Measurements from ENCODE around the gene ABCG1.
"Not testable (repeated sequence)": the region's sequence is repeated elsewhere in the genome, so short reads cannot be mapped to it uniquely, and the experiment has no call there.

The ABCG1 gene

DNA sequence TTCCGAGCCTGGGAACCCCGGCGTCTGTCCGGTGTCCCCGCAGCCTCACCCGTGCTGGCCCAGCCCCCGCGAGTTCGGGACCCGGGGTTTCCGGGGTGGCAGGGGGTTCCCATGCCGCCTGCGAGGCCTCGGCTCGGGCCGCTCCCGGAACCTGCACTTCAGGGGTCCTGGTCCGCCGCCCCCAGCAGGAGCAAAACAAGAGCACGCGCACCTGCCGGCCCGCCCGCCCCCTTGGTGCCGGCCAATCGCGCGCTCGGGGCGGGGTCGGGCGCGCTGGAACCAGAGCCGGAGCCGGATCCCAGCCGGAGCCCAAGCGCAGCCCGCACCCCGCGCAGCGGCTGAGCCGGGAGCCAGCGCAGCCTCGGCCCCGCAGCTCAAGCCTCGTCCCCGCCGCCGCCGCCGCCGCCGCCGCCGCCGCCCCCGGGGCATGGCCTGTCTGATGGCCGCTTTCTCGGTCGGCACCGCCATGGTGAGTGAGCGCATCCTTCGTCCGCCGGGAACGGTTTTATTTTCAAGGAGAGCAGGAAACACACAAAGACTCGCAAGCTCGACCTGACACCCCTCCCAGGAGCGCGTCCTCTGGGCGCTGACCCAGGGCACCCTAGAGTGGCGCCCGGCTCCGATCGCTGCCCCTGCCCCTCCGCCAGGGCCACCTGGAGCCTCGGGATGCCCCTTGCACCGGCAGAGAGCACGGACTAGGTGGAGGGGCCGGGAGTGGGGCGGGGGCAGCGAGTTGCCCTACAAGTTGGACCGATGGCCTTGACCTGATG lies at the start of gene ABCG1:
TSS of gene ABCG1 (plus strand) at position 305 of the 770 bp plus-strand sequence. CDS start at position 428, 123 bp downstream.
- DNase-seq: peak; percentile 84

GRCh38 chr21:42169758-42170157 lies 49.2 kb upstream of the ABCG1 start:
- no peak for DNase-seq

DNA sequence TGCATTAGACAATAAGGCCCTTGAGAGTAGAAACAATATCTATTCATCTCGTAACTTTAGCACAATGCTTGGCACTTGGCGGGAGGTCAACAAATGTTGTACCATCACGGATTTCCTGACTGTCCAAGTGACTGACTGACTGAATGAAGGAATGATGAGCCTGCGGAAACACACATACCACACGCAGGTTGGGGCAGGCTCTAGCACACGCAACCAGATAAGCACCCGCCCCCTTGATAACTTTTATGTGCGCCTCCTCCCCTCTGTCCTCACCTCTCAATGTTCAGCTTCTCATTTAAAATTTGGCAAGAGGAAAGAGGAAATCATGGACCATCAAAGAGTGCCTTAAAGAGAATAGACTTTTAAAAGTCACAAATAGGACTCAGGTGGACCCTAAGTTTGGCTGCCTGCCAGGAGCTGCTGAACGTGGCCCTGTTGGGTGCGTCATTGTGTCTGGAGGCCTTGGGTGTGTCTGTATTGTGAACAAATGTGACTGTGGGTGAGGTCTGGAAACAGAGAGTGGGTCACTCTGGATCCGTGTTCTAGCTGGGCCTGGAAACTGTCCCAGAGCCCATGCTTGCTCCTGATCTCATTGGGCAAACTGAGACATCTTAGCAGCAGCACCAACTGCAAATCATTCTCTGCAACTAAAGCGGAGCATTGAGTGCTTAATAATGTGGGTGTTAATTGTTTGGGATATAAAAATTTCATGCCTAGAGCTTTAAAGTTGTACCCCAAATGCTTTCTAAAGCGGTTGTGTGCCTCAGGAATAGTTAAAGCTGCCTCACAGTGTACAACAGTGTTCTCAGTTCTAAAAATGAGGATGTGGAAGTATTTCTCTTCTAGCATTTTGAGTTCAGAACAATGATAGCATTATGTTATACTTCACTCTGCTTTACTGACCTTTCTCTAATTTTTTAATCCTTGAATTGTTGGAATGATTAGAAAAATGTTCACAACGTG lies 47.6 kb upstream of the ABCG1 start:
- no peak for DNase-seq

DNA sequence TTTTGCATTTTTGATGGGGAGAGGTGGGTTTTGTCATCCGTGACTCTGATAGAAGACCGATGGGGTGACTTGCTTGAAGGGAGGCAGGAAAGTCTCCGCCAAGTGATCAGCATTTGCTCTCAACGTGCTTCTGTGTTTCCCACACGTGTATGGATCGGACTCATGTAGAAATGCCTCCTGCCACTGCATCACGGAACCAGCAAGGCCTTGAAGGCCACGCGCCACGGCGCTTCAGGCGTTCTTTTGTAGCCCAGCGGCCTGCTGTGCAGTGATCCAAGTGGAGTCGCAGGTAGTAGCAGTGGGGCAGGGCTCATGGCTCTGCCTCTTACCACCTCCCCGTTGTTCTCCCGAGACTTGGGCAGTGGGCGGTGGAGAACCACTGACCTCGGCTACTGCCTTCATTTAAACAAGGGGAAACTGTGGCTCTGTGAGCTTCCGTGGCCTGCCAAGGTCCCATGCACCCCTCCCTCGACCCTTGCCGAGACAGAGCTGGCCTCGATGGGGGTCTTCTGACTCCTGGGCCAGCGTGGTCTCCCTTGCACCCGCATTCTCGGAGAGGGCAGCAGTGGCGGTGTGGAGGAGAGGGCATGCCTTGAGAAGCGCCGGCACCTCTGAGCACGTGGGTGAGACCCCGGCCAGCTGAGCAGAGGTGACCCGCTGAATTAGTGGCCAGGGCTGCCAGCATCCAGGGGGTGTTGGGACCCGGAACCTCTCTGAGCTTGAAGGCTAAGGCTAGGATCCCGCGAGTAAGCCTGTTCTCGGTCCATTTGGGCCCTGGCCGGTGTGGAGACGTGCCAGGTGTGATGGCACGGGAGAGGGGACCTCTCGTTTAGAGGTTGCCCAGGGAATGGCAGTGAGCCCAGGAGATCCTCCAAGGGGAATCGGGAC lies 46.1 kb upstream of the ABCG1 start:
- DNase-seq: no peak

DNA sequence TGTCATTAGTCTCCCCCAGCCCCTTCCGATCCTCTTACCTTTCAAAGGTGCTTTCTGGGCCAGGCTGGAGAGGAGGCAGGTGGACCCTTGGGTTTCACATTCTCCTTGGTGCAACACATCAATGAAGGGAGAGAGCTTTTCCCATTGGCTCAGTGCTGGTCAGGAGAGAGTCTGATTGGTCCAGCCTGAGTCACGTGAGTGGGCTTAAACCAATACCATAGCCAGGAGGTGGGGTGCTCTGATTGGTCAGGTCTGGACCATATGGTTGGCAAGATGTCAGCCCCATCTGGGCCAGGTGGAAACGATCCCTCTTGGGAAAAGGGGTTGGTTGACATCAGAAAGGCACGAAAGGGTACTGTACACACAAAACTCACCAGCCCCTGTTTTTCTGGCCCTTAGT lies 44.8 kb upstream of the ABCG1 start:
- no peak for DNase-seq

DNA sequence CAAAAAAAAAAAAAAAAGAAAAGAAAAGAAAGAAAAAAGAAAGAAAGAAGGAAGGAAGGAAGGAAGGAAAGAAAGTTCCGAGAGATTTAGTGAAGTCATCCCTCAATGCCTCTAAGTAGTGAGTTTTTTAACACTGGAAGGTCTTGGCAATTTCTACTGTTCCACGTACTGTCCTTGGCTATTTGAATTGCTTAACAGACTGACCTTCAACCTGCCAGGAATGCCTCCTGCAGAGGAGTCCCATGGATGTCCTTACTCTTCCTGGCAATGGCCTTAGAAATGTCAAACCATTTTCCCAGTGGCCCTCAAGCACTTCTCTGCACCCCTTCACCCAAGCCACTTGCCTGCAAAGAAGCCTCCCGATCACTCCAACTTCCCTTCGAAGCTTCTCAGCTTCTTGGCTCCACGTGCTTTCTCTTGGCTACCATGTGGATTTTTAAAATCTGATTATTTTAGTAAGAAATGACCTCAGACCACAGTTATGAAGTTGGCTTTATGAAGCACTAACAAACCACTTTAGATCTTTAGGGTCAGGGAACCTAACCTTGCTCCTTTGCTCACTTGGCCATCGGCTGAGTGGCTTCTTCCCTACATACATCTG lies 43.7 kb upstream of the ABCG1 start:
- no peak for DNase-seq

DNA sequence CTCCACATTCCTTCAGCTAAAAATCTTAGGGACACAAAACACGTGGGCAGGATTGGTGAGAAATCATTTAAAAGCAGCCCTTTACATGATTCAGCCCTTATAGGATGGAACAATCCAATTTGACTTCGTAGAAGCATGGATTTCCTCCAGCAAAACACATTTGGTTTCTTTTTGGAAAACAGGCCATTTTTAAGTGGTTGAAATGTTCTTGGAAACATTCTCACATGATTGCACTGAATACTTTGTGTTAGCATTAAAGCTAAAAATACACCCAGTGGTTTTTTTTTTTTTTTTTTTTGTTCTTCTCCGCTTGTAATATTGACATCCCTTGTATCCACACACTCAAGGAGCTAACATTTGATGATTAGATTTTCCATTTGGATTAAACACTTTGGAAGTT lies 42.1 kb upstream of the ABCG1 start:
- DNase-seq: no peak

GRCh38 chr21:42179316-42179715 lies 39.6 kb upstream of the ABCG1 start:
- DNase-seq: no peak

DNA sequence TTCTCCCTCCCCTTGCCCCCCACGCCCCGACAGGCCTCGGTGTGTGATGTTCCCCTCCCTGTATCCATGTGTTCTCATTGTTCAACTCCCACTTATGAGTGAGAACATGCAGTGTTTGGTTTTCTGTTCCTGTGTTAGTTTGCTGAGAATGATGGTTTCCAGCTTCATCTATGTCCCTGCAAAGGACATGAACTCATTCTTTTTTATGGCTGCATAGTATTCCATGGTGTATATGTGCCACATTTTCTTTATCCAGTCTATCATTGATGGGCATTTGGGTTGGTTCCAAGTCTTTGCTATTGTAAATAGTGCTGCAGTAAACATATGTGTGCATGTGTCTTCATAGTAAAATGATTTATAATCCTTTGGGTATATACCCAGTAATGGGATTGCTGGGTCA lies 38.9 kb upstream of the ABCG1 start:
- not testable (repeated sequence) for DNase-seq

DNA sequence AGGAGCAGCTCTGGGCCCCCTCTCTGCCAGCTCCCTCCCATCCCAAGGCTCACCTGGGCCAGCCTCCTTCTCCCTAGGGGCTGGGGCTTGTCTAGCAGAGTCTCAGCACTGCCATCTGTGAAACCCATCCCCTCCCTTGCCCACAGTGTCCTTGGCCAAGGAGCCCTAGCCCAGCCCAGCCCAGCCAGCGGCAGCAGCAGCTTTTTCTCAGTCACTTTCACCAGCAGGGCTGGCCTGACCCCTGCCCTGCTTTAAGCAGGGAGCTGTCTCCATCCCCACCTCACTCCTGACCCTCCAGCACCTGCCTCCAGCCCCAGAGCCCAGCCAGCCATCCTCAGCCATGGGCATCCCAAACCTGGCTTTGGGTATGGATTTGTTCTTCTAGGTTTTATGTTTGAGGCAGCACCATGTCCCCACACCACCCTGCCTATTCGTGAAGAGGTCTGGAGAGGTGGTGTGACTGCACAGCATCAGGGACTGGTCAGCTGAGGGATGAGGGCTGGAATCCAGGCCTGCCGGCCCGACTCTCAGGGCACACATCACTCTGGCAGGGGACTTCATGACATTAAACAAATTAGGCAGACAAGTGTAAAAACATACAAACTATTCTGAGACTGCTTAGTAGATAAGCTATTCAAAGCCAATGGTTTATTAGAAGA lies 36.1 kb upstream of the ABCG1 start:
- no peak for DNase-seq

DNA sequence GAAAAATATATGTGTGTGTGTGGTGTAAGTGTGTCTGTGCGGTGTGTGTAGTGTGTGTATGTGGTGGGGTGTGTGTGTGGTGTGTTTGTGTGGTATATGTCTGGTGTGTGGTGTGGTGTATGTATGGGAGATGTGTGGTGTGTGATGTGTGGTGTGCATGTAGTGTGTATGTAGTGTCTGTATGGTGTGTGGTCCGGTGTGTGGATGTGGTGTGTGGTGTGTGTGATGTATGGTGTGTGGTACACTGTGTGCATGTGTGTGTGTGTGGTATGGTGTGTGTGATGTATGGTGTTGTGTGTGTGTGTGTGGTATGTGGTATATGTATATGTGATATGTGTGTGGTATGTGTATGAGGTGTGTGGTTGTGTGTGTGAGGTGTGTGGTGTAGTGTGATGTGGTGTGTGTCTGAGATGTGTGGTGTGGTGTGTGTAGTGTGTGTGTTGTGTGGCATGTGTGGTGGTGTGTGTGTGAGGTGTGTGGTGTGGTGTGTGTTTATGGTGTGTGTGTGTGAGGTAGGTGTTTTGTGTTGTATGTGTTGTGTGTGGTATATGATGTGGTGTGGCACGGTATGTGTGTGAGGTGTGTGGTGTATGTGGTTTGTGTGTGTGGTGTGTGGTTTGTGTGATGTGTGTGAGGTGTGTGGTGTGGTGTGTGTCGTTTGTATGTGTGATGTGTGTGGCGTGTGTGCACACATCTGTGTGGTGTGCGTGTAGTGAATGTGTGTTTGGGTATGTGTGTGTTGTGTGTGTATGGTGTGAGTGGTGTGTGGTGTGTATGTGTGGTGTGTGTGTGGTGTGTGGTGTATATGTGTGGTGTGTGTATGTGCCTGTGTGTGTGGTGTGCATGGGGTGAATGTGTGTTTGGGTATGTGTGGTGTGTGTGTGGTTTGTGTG lies 35.3 kb upstream of the ABCG1 start:
- DNase-seq: no peak

DNA sequence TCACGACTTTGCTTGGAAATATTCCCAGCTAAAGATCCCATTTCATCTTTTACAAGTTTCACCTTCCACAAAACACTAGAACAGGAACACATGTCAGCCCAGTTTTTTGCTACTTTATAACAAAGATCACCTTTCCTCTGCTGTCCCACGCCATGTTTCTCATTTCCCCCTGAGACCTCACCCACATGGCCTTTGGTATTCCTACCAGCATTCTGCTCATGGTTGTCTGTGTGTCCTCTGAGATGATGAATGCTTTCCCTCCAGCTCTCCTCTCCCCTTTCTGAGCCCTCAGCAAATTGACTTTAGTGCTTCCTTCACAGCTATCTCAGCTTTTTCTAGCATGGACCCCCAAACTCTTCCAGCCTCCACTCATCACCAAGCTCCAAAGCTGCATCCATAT lies 32.3 kb upstream of the ABCG1 start:
- no peak for DNase-seq

GRCh38 chr21:42187976-42188653 lies 30.8 kb upstream of the ABCG1 start:
- DNase-seq: no peak

DNA sequence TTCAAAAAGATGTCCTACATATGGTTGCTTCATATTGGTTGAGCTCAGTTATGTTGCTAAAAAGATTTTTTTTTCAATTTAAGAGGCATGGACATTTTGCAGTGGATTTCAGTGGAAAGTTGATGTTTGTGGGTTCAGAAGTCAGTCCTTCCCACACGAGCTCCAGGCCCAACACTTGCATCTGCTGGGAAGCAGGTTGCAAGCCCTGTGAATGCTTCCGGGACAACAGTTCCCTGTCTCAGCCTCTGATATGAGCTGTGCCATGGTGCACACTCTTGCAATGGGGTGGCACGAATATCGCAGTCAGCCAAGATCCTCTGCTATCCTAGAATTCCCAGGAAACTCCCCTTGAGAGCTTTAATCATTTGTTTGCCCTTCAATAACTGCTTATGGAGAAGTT lies 30.3 kb upstream of the ABCG1 start:
- no peak for DNase-seq

GRCh38 chr21:42189431-42189830 lies 29.5 kb upstream of the ABCG1 start:
- no peak for DNase-seq

DNA sequence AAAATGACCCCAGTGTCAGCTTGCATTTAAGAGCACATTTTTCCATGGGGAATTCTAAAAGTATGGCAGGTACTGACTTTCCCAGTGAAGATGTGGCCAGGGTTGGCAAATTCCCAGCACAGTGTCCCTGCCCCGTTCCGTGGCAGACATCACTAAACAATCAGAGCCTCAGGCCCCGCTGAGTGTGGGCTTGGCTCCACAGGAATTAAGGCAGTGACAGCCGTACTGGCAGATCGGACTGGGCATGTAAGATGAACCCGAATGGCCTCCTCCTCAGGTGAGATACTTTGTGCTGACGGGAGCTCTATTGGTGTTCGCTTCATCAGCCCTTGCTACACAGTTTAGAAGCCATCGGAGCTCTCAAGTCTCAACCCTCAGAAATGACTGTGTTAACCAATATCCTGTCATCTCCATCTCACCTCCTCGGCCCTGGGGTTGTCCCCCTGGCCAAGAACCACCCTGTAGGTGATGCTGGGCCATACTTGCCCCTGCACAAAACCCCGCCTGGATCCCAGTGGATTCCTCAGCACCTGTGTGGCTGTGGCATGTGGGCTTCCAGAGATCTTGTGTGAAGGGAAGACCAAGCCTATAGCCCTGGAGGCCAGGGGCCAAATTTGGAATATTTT lies 29.0 kb upstream of the ABCG1 start:
- no peak for DNase-seq

DNA sequence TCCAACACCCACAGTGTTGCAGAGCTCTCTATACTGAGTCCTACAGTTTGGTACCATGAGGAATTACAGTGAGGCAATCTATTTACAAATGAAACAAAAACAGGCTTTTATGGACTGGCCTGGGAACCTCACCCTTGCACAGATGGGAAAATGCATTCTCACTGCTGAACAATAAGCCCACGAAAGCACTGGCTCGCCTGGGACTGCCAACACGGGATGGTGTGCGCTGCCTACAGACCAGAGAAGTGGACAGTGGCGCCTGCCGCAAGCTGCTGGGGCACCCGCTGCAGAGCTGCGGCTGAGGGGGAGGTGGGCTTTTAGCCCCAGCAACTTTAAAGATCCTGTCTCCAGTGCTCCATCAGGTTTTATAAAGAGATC lies 28.5 kb upstream of the ABCG1 start:
- no peak for DNase-seq

- no peak for DNase-seq
Observed at GRCh38 chr21:42191064-42191463, 27.9 kb upstream of the ABCG1 start.

DNA sequence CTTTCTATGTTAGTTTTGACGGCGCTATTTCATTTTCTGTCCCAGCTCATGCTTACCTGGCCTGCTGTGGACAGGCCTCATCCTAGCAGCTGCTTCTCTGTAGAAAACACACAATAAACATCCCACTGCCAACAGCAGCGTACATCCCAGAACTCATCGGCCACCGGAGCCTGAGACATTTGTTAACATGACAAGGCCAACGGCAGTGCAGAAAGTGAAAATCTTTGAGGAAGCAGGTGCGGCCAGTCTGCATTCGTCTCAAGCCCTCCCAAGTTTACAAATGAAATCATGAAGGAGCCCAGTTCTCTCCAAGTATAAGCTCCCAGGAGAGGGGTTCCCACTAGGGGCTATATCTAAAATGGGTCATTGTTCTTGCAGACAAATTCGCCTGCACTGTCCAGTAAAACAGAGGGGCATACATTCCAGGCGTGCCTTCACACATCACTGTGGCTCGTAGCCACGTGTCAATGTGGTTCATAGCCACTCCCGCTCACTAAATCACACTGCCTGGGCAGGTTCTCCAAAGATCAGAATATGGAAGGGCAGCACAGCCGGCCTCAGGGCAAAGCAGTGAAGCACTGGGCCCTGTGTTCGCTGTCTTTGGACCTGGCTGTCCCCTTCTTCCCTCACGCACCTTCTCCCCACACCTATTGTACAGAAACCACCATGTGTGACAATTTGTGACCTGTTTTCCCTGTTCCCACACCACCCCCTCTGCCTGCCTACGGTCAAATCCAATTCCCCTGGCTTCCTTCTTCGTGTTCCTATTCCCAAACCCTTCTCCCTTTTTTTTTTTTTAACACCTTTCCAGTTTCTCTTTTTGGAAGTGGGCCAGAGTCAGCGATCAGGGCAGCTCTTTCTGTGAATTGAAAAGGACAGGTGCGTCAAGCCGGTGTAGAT lies 27.0 kb upstream of the ABCG1 start:
- peak; percentile 6 for DNase-seq

Data from eye (tissue), 1 donor.